Glutamatergic neuron (in vitro differentiated cells): ENCODE measurements around the gene SCN3B. TPM values are rescaled to one million over a fixed set of nuclear protein-coding genes. Genes with fewer than 3 reads are reported as not detected.

Experiments
- DNase-seq: peaks from one replicate; pipeline ENCODE4 v3.0.0; 2022
- H3K27ac Mint-ChIP-seq: one replicate; pipeline ENCODE4 v1.8.0; 2020; ENCODE audit warnings: mild to moderate bottlenecking, mixed read lengths, inconsistent platforms; ENCODE audit not compliant: unreplicated experiment
- H3K27me3 Mint-ChIP-seq: one replicate; pipeline ENCODE4 v1.8.0; 2020; ENCODE audit warnings: mild to moderate bottlenecking, moderate library complexity, mixed read lengths, inconsistent platforms; ENCODE audit not compliant: unreplicated experiment
- H3K36me3 Mint-ChIP-seq: one replicate; pipeline ENCODE4 v1.8.0; 2020; ENCODE audit warnings: mild to moderate bottlenecking, mixed read lengths, inconsistent platforms; ENCODE audit not compliant: unreplicated experiment
- H3K4me1 Mint-ChIP-seq: one replicate; pipeline ENCODE4 v1.8.0; 2020; ENCODE audit warnings: mild to moderate bottlenecking, low read depth, mixed read lengths, inconsistent platforms; ENCODE audit not compliant: unreplicated experiment
- H3K4me3 Mint-ChIP-seq: one replicate; pipeline ENCODE4 v1.8.0; 2020; ENCODE audit warnings: mild to moderate bottlenecking, mixed read lengths, inconsistent platforms; ENCODE audit not compliant: unreplicated experiment
- H3K9me3 Mint-ChIP-seq: one replicate; pipeline ENCODE4 v1.8.0; 2020; ENCODE audit warnings: mild to moderate bottlenecking, moderate library complexity, mixed read lengths, inconsistent platforms; ENCODE audit not compliant: unreplicated experiment
- CTCF ChIP-seq: fragments of 200-600 bp; sonication (generic); IDR thresholded peaks from one replicate; pipeline ENCODE4 v1.5.0; 2021; ENCODE audit not compliant: partially characterized antibody, unreplicated experiment
- total RNA-seq: library from RNA; stranded (reverse); fragmentation: NEBNext Ultra II Directional; extraction: Animal tissue kit (Norgen Biotek cat#: 25700); gene quantifications from one replicate; pipeline ENCODE4 v1.2.1, GENCODE V29; 2021; ENCODE audit not compliant: unreplicated experiment

The SCN3B gene
- total RNA-seq, 1 donor from 2014 or later = 118 TPM

GRCh38 chr11:123585706-123586105 lies 68.7 kb downstream of the SCN3B start:
- Mint-ChIP-seq H3K36me3 (no peaks in the 10 kb centered on the region), H3K4me1 (peaks cover 23% of the 10 kb centered on the region), H3K9me3 (peaks cover 1% of the 10 kb centered on the region), H3K4me3 (peak overlapping the region; percentile 22), H3K27ac (peak overlapping the region; percentile 2), H3K27me3 (peaks cover 4% of the 10 kb centered on the region)
- DNase-seq = no peak
- no peak for TF ChIP-seq CTCF

- Mint-ChIP-seq H3K4me1 (peaks cover 25% of the 10 kb centered on the region), H3K27ac (no peak overlapping the region), H3K36me3 (no peaks in the 10 kb centered on the region), H3K9me3 (peaks cover 1% of the 10 kb centered on the region), H3K27me3 (peaks cover 4% of the 10 kb centered on the region), H3K4me3 (no peak overlapping the region)
- TF ChIP-seq CTCF = no peak
- DNase-seq = no peak
These were observed 69.2 kb downstream of the SCN3B start for GRCh38 chr11:123585206-123585605.

- no peaks in the 10 kb centered on the region for H3K36me3 Mint-ChIP-seq
- TF ChIP-seq CTCF = no peak
- no peak for DNase-seq
- H3K27me3 Mint-ChIP-seq = peaks cover 5% of the 10 kb centered on the region
- H3K4me3 Mint-ChIP-seq = no peak overlapping the region
- H3K27ac Mint-ChIP-seq = no peak overlapping the region
- peaks cover 25% of the 10 kb centered on the region for H3K4me1 Mint-ChIP-seq
- peaks cover 2% of the 10 kb centered on the region for H3K9me3 Mint-ChIP-seq
These were observed 69.7 kb downstream of the SCN3B start for GRCh38 chr11:123584737-123585136.

- H3K27me3 Mint-ChIP-seq = peaks cover 6% of the 10 kb centered on the region
- no peak for TF ChIP-seq CTCF
- H3K4me3 Mint-ChIP-seq = no peak overlapping the region
- H3K9me3 Mint-ChIP-seq = peaks cover 4% of the 10 kb centered on the region
- DNase-seq = no peak
- peaks cover 26% of the 10 kb centered on the region for H3K4me1 Mint-ChIP-seq
- no peaks in the 10 kb centered on the region for H3K36me3 Mint-ChIP-seq
- H3K27ac Mint-ChIP-seq = no peak overlapping the region
These were observed 70.2 kb downstream of the SCN3B start for GRCh38 chr11:123584186-123584585.

- no peak overlapping the region for H3K4me3 Mint-ChIP-seq
- peaks cover 4% of the 10 kb centered on the region for H3K9me3 Mint-ChIP-seq
- H3K27ac Mint-ChIP-seq = no peak overlapping the region
- peaks cover 6% of the 10 kb centered on the region for H3K27me3 Mint-ChIP-seq
- TF ChIP-seq CTCF = no peak
- DNase-seq = no peak
- H3K36me3 Mint-ChIP-seq = no peaks in the 10 kb centered on the region
- H3K4me1 Mint-ChIP-seq = peaks cover 37% of the 10 kb centered on the region
These were observed 71.4 kb downstream of the SCN3B start for GRCh38 chr11:123582992-123583504.
